GM21390 (cell line): ENCODE data around the gene GNAI1.

Experiments
- ATAC-seq: cut with Tn5 transposase; IDR thresholded peaks from one replicate; pipeline ENCODE4 v1.9.1; 2021; ENCODE audit not compliant: unreplicated experiment

Gene GNAI1

DNA sequence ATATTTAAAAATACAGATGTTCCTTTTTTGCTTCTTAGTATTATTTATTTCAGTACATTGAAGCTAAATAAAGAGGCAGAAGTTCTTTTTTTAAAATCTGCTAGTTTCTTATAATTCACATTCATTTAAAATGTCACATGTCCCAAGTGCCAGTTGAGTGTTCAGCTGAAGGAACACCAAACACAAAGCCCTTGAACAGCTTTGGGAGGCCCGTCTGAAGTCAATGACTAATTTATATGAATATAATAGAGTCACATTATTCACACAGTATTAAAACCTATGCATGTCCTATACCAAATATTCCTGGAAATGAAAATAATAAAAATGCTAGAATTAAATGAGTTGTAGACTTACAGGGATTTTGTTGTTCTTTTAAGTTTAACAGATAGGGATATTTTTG is 70.3 kb downstream of the GNAI1 start:
- no peak for ATAC-seq

DNA sequence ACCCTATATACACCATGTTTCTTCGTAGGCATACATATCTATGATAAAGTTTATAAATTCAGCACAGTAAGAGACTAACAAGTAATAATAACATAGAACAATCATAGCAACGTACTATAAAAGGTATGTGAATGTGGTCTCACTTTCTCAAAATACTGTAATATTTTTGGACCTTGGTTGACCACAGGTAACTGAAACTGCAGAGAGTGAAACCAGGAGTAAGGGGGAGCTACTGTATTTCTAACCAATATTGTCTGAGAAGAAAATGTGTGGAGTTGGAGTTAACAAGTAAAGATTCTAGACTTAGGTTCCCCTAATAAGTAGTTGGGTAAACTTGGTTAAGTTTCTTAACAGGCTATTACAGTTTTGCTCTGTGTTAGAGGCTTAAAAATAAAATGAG is 72.1 kb downstream of the GNAI1 start:
- ATAC-seq: peak; percentile 86

DNA sequence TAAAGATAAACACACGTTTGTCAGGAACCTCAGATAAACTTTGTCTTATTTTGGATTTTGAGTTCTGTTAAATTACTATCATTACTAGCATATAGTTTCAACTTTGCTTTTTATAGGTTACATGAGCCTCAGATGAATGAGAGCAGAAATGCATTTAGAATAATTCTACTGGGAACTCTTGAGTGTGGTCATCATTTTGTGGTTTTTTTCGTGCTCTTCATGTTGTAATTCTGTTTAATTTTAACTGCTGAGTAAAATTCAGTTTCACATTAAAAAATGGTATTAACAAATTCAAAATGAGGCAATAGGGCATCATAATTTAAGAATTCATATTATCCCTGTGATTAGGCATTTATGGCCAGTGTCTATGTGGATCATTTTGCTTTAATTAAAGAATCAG is 72.9 kb downstream of the GNAI1 start:
- no peak for ATAC-seq

DNA sequence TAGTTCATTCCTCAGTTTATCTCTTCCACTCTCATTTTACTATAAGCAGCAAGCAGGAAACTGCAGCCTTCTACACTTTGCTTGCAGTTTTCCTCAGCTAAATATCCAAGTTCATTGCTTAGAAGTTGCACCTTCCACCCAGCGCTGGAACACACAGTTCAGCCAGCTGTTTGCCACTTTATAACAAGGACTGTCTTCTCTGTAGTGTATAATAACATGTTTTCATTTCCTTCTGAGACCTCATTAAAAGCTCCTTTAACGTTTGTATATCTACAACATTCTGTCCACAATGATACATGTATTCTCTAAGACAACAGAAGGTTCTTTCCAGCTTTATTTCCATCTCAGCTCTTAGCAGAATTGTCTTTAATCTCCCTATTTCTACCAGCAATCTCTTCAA is 74.1 kb downstream of the GNAI1 start:
- ATAC-seq: no peak

DNA sequence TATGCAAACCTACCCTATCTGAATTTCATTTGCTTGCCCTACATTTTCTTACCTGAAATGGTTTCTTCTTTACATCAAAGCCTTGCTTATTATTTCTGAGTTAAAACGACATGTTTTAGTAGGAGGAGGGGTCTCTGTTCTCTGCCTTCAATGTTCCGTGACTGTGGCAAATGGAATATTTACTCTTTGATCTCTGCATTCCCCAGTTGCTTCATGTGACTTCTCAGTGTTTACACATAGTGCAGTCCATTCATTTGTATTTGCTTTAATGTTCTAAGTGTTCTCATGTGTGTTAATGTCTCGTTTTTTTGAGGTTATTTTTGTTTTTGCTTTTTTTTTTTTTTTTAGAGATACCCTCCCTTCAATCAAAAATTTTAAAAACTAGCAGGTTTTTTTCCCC is 75.8 kb downstream of the GNAI1 start:
- no peak for ATAC-seq

DNA sequence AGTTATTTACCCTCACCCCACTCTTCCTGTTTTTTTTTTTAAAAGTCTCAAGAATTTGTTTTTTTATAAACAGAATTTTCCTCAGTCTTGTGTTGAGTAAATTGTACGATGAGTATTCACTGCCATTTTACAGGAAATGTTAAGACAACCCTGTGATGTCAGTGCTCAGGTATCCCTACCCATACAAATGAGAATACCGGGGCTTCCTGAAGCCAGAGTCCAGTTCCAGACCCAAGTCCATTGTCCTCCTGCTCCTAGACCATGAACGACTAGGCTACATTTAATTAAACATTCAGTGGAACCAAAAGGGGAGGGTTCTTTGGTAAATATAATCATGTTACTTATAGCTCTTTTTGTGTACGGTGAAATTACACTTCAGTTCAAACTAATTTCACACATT is 79.2 kb downstream of the GNAI1 start:
- no peak for ATAC-seq

DNA sequence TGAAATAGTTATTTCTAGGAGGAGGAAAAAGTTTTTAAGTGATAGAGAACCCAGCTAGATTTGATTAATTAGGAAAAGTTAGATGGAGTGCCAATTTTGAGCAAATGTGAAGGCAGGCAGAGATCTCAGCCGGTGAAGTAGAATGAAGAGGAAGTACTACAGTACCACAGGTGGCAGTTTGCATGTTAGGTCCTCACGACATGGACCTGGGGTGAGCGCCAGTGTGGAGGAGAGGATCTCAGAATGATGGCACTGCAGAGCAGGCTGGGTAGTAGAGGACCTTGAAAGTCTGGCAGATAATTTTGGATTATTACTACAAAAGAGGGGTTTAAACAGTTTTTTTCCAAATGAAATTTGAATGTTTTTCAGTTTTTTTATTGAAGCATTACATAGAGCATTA is 81.1 kb downstream of the GNAI1 start:
- ATAC-seq: no peak

DNA sequence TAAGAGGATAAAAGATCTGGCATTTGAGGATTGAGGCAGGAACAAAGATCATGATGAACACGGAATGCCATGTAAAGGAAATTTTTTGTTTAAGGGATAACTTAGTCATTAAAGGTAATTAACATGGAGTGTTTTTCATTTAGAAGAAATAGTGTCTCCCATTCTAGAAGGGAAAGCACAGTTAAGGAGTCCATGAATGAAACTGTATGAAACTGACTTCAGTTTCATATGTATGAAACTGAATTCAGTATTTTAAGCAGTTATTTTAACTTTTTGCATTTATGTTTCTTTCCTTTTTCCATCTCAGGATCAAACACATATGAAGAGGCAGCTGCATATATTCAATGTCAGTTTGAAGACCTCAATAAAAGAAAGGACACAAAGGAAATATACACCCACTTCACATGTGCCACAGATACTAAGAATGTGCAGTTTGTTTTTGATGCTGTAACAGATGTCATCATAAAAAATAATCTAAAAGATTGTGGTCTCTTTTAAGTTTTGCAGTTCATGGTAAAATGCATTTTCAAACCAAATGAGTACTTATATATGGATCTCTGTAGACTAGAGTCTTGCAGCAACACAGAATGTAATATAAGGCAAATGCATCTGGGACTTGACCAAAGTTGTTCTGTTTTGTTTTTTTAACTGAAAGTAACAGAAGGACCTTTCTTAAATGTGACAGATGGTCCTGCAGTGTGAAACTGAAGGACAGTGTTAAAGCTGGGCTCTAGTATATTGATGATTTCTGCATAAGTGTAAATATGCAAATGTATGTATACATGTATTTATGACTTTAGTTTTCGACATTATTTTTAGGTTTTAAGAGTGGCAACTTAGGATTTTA is 82.6 kb downstream of the GNAI1 start:
- ATAC-seq: no peak

DNA sequence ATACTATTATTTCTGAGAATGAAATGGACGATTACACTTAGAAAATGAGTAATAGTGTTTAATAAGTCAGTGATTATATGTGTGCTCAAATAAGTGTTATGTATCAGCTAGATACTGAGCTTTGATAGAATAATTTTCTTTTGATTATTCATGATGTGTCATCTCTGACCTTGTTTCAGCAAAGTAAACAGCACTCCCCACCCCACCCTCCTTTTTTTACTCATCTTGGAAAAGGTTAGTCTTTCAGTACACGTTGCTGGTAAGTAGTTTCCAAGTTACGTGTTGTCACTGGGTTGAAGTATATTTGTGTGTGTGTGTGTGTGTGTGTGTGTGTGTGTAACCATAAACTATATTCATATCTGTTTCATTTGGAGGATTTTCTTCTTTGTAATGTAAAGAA is 84.1 kb downstream of the GNAI1 start:
- ATAC-seq: no peak

DNA sequence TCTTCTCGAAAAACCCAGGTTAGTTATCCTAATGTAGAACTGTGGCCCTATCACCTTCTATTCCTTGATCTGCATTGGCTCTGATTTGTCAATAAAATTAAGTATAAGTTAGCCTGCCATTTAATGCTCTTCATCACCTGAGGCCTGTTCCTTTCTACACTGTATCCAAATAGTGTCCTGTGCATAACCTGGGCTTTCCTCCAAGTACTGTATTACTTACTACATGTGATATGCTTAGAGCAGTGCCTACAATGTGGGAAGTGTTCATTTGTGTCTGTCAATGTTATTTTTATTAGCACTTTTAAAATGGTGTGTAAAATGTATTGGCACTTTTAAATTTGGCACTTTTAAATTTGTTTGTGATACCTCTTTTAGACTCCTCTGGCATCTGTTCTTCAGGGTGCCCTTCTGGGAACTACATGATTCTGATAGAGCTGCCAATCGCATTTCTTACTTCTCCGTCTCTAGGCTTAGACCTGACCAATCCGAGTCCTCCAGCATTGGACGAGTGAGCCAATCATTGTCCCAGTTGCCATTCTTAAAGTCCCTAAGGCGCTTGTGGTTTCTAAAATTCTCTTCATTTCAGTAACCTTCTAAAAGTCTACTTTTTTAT is 85.5 kb downstream of the GNAI1 start:
- no peak for ATAC-seq

DNA sequence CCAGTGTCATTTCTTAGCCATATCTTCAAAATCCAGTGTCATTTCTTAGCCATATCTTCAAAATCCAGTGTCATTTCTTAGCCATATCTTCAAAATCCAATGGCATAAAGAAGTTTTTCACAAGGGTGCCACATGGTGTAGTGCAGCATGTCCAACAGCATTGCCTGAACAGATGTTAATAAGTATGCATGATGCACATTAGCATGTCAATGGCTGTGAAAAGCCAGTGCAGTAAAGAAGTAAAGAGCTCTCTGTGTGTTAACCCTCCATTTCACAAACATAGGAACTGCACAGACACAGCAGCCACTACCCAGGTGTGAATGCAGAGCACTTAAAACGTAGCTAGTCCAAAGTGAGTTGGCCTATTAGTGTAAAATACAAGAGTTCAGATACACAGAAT is 89.8 kb downstream of the GNAI1 start:
- ATAC-seq: no peak

DNA sequence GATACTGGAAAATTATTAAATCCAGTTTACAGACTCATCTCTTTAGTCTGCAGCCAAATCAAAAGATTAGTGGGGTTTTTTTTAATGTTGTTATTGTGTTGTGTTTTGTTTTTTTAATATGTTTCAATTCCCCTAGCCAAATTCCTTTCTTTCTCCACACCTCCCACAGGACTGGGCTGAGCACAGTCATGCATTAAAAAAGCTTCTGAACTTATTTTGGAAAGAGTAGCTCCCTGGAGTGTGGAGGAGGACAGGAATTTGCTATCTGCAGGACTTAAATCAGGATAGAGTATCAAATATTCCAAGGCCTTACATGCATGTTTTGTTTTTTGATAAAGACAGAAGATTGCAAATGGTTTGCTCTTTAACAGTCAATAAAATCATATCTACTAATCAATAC is 90.7 kb downstream of the GNAI1 start:
- ATAC-seq: no peak

DNA sequence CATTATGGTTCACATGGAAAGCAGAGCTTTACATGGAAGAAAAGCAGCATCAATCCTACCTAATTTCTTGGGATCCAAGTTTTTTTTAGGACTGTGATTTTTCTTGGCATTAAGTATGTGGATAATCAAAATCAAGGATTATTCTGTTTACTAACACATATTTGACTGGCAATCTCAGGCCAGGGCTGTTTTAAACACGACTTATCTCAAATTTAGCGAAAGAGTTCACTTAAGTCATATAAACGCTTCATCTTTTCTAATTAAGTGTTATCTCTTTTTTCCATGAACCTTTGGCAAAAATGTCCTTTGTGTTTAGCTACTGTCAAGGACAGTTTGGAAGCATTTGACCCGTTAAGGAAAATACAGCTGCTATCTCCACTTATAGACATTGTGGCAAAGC is 92.0 kb downstream of the GNAI1 start:
- ATAC-seq: no peak

DNA sequence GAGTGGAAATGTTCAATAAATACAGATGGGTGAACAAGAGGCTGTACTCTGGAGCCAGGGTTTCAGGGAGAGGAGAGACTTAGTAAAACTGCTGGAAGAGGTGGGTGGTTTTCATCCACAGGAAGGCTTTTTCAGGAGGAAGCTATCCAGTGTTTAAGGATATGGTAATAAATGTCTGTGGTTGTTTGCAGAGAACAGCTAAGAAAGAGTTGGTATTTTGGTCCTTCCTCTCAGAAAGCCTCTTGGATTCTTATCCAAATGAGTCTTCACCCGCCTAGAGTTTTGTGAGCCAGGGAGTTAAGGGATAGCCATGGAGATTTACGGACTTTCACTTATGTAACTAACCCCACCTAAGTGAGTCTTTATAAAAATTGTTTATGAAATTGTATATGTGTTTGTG is 95.7 kb downstream of the GNAI1 start:
- ATAC-seq: no peak

DNA sequence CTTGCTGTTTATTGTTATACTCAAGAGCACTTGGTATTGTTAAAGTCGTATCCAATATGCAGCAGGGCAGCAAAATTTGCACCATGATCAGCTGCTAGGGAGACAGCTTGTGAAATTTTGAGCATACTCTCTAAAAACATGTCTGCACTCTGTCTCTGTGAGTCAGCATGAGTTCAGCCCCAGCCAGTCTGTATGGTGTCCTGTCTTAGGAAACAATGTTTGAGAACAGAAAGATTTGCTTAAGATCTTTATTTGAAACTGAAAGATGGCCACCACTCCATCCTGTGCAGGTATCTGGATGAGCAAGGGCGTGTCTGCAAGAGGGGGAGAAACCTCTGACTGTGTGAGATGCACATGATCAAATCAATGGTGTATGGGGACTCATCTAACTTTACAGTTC is 97.1 kb downstream of the GNAI1 start:
- no peak for ATAC-seq

DNA sequence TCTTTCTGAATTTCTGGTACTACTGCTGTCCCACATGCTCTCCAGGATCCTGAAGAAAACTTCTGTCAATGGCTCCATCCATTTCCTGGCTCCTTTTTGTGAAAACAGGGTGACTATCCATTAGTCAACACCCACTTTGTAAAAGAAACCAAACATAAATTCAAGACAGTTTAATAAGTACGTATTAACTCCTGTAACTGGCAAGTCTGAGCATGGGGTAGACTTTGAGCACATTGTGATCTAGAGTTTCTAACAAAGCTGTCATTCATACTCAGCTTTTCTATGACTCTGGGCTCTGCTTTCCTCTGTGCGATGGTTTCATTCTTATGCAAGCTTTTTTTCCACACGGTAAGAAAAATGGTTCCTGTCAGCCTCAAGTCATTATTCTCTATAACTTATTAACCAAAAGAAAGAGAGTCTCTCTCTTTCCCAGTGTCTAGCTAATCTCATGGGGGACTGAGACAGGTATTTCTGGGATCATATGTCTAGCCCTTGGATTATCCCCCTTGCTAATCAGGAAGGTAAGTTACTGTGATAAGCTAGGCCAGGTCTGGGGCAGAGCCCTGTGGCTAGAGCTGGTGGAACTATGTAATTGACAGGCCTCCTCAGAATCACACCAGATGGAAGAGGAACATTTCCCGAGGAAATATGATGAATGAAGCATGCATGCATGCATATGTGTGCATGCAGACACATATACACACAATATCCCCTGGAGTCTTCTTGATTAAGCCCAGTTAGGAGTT is 98.5 kb downstream of the GNAI1 start:
- ATAC-seq: no peak

DNA sequence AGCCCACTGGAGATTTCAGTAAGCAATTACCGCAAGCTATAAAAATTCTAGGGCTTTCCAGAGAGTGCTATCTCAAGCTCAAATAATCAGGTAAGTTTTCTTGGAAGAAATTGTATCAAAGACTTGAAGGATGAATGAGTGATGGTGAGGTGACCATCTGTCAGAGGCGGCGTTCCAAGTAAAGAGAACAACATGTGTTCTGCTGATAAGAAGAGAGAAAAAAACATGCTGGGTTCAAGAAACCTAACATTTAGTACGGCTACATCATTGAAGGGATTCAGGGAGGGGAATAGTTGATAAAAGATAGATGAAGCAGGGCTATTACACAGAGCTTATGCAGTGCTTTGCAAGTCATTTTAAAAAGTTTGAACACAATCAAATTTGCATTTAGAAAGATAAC is 100.7 kb downstream of the GNAI1 start:
- ATAC-seq: no peak

DNA sequence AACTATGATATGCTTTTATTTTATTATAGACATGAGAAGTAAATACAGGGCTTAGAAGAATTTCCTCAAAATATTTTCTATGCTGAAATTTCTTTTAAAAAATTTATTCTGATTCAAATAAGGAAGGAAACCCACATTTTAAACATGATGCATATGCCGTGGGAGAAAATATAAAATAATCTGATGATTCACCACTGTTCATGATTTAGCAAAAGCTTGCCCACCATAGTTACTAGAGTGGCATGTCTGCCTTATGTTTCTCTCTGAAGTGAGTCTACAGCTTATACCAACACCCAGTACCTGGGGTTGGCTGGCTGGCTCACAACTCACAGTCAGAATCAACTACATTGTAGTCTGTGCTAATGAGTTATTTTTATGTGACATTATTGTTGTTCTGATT is 102.0 kb downstream of the GNAI1 start:
- ATAC-seq: no peak

DNA sequence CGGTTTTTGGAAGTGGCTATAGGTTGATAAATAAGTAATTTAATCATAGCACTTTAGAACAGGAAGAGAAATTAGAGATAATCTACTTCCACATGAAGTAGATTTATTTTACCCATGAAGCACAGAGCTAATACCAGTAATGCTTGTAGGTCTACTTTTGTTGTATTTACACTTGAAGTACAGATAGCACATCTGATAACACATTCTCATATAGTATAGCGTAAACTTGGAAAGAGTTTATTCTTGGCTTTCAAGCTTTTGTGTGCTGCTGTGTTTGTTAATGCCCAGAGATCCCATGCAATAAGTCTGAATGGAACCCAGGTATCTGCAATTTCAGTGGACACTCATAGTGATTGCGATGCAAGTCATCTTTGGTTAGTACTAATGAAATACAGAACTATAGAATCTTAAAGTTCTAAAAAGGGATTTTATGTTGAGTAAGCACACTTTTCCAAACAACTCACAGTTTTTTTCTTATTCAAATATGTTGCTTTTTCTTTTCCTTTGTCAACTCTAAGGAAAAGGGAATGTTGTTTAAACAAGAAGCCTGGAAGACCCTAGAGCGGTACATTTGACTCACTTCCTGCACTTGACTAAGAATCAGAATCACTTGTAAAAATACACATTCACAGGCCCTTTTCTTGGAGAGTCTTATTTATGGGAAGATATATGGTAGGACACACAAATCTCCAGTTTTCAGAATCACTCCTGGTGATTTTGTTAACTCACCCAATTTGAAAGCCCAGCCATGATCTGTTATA is 105.8 kb downstream of the GNAI1 start:
- ATAC-seq: no peak

DNA sequence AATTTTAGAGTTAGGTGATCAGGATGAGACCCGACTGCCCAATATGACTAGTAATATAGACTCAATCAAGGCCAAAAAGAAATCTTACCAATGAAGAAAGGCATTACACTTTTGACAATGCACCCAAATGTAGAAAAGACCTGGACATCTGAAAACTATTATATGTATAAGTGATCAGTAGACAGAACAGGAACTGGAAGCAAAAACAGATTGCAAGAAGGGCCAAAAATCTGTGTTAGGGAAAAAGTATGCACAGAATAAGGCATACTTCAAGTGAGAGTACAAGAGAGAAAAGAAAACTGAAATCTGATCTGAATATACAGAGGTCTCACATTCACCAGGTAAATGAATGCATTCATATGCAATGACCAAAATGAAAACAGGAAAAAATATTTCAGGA is 107.0 kb downstream of the GNAI1 start:
- no peak for ATAC-seq

DNA sequence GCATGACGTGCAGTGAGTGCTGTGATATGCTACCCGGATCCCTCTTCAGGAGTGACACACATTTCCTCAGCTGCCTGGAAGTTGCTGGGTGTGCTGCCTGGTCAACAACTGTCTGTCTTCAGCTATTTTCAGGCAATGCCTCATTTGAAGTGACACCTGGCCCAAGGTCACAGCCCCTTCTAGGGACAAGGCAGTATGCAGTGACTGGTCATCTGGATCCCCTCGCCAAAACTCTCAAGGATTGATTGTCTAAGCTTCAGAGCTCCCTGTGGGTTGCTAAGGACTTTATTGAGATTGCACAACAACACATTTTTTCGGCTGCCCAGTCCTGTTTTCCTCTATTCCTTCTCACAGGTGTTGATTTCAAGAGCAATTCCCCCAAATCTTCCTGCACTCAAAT is 108.8 kb downstream of the GNAI1 start:
- ATAC-seq: no peak
